ENCODE measurements around the gene RBPJ.

DNA sequence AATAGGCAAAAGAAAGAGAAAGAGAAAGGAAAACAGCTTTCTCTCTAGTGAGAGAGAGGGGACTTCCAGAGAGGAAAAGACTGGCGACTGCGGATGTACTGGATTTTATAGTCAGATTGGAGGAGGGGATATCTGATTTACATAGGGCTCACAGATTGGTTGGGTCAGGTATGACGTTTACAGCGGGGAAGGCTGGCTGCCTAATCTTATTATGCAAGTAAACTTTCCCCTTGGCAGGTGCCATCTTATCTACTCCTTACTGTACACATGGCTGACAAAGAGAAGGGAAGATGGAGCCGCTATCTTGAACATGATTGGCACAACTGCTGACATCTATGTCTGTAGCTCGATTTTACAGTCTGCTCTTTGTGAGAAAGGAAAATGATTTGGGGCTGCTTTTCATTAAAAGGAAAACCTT is 25.4 kb downstream of the RBPJ start:
- TF ChIP-seq, protein P1, sequence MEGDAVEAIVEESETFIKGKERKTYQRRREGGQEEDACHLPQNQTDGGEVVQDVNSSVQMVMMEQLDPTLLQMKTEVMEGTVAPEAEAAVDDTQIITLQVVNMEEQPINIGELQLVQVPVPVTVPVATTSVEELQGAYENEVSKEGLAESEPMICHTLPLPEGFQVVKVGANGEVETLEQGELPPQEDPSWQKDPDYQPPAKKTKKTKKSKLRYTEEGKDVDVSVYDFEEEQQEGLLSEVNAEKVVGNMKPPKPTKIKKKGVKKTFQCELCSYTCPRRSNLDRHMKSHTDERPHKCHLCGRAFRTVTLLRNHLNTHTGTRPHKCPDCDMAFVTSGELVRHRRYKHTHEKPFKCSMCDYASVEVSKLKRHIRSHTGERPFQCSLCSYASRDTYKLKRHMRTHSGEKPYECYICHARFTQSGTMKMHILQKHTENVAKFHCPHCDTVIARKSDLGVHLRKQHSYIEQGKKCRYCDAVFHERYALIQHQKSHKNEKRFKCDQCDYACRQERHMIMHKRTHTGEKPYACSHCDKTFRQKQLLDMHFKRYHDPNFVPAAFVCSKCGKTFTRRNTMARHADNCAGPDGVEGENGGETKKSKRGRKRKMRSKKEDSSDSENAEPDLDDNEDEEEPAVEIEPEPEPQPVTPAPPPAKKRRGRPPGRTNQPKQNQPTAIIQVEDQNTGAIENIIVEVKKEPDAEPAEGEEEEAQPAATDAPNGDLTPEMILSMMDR (conservative IDR thresholded peaks at IDR 0.05), result no peak
- TF ChIP-seq ZFX (IDR thresholded peaks at IDR 0.05), result no peak
